ENCODE results near the gene CFAP97D2. TPM values are rescaled to one million over a fixed set of nuclear protein-coding genes. Genes with fewer than 3 reads are reported as not detected.
"Not testable (repeated sequence)": the region's sequence is repeated elsewhere in the genome, so short reads cannot be mapped to it uniquely, and the experiment has no call there.

CFAP97D2 gene
- total RNA-seq, 1 donor from 2014 or later, result not detected

GRCh38 chr13:114173272-114173671 is 5.8 kb upstream of the CFAP97D2 start:
- DNase-seq (ENCODE audit: low read depth), result no peak
- TF ChIP-seq CTCF (conservative IDR thresholded peaks at IDR 0.05; ENCODE audit: low read depth, low read length), result no peak

GRCh38 chr13:114173745-114174144 is 5.3 kb upstream of the CFAP97D2 start:
- no peak for DNase-seq (ENCODE audit: low read depth)
- no peak for TF ChIP-seq CTCF (conservative IDR thresholded peaks at IDR 0.05; ENCODE audit: low read depth, low read length)
- H3K4me3 ChIP-seq (ENCODE audit: low read depth, low read length), result no peak overlapping the region

More at GRCh38 chr13:114173272-114173671, 5.8 kb upstream of the CFAP97D2 start:
- H3K4me3 ChIP-seq (ENCODE audit: low read depth, low read length), result no peak overlapping the region

GRCh38 chr13:114174529-114174961 is 4.5 kb upstream of the CFAP97D2 start:
- no peak overlapping the region for H3K4me3 ChIP-seq (ENCODE audit: low read depth, low read length)

GRCh38 chr13:114176359-114176902 is 2.6 kb upstream of the CFAP97D2 start:
- not testable (repeated sequence) for H3K4me3 ChIP-seq (ENCODE audit: low read depth, low read length); DNase-seq (ENCODE audit: low read depth)

More at GRCh38 chr13:114174529-114174961, 4.5 kb upstream of the CFAP97D2 start:
- DNase-seq (ENCODE audit: low read depth), result no peak
- no peak for TF ChIP-seq CTCF (conservative IDR thresholded peaks at IDR 0.05; ENCODE audit: low read depth, low read length)

GRCh38 chr13:114177245-114178010 is 1.6 kb upstream of the CFAP97D2 start:
- DNase-seq (ENCODE audit: low read depth), result no peak
- no peak overlapping the region for H3K4me3 ChIP-seq (ENCODE audit: low read depth, low read length)
- TF ChIP-seq CTCF (conservative IDR thresholded peaks at IDR 0.05; ENCODE audit: low read depth, low read length), result no peak

- DNase-seq (ENCODE audit: low read depth), result no peak
- H3K4me3 ChIP-seq (ENCODE audit: low read depth, low read length), result no peak overlapping the region
- TF ChIP-seq CTCF (conservative IDR thresholded peaks at IDR 0.05; ENCODE audit: low read depth, low read length), result no peak
Observed at GRCh38 chr13:114185182-114185971, 6.3 kb downstream of the CFAP97D2 start.

GRCh38 chr13:114194853-114195252 is 15.8 kb downstream of the CFAP97D2 start:
- no peak for DNase-seq (ENCODE audit: low read depth)
- no peak for TF ChIP-seq CTCF (conservative IDR thresholded peaks at IDR 0.05; ENCODE audit: low read depth, low read length)
- H3K4me3 ChIP-seq (ENCODE audit: low read depth, low read length), result no peak overlapping the region
